ENCODE measurements around the gene TBC1D22B. TPM values are rescaled to one million over a fixed set of nuclear protein-coding genes. Genes with fewer than 3 reads are reported as not detected.
A peak's percentile ranks its signal among the peaks of the same experiment; 100 is the strongest.

The TBC1D22B gene
- total RNA-seq (2021): 12.9 and 14.3 TPM in 2 replicates
- long read RNA-seq, transcript TBC1D22B-201 (13 exons, 3,462 nt): major isoform, 56 of 90 reads
- long read RNA-seq, partial matches to known transcripts: 12 of 90 reads
- long read RNA-seq, other reads (novel, unspliced or antisense): 22 of 90 reads

DNA sequence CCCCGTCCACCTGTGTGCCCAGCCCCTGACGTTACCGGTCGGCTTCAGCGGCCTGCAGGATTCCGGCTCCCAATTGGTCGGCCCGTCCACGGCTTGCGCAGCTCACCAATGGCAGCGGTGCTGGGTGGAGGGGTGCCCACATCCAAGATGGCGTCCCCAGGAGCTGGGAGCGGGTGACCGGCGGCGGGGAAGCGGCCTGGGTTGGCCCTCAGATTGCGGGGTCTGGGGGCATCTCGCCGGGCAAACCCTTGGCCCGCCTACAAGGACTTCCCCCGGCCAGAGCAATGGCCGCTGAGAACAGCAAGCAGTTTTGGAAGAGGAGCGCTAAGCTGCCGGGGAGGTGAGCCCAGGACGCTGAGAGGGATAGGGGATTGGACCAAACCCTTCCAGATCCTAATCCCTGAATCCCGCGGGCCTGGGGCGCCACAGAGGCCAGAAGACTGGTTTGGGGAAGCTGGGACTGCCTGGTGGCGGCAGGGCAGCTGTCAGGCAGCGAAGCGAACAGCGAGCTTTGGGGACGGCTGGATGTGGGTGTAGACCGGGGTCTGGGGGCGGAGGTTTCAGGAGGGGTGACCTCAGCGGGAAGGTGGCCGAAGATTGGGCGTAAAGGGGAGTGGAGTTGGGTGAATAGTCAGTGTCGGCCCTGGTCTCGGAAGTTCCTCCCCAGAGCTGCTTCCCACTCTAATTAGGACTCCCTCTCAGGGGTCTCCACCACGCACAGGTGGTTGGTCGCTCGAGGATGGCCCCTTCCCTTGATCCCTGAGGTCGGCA, at the start of gene TBC1D22B, which contains the start of gene TMEM217:
TBC1D22B (plus strand) TSS at position 139 of the 771 bp plus-strand sequence; CDS start at position 285, 146 bp downstream.
TMEM217 (minus strand) TSS at position 511 of the 771 bp plus-strand sequence. CDS start 39,114 bp downstream, outside the sequence.
- Mint-ChIP-seq H3K36me3 (ENCODE audit: insufficient read depth in 1 of 3, low read depth in 3 of 3) (peaks cover 0 to 3% (median 2%) of the 10 kb centered on the region in 3 experiments; a peak in 3 of 7 replicates), H3K27me3 (ENCODE audit: low read depth) (peaks cover 14% of the 10 kb centered on the region), H3K4me3 (peak within 1 kb of the TSS; percentile 99), H3K9me3 (no peaks in the 10 kb centered on the region), H3K27ac (peak within 1 kb of the TSS; percentile 97 to 98 (median 98)), H3K4me1 (peaks cover 25 to 30% of the 10 kb centered on the region in 2 experiments)
- Histone ChIP-seq H3K27me3 (ENCODE audit: insufficient read depth, low read length) (no peaks in the 10 kb centered on the region), H4K8ac (replicated peaks; ENCODE audit: insufficient read length, low read depth, low read length) (no peak within 1 kb of the TSS), H2BK5ac (ENCODE audit: insufficient read length, low read length) (no peak within 1 kb of the TSS), H2BK12ac (ENCODE audit: insufficient read length, low read depth, low read length) (no peak within 1 kb of the TSS), H3T11ph (ENCODE audit: low read length) (no peak within 1 kb of the TSS), H2BK15ac (ENCODE audit: low read depth, low read length) (no peak within 1 kb of the TSS), H3K9ac (ENCODE audit: extremely low read depth, insufficient read length, low read length) (peak within 1 kb of the TSS; percentile 91), H3K79me2 (ENCODE audit: insufficient read depth, low read length) (peaks cover 11% of the 10 kb centered on the region; the same call in 1 of the 2 replicates), H4K20me1 (ENCODE audit: control insufficient read depth, insufficient read depth, insufficient read length) (no peaks in the 10 kb centered on the region), H3K18ac (ENCODE audit: insufficient read length, low read depth, low read length) (peak within 1 kb of the TSS; percentile 91), H3K23ac (ENCODE audit: insufficient read length, low read depth, low read length) (no peak within 1 kb of the TSS), H3K9me3 (ENCODE audit: control insufficient read depth, low read depth, low read length) (no peaks in the 10 kb centered on the region), H3K4ac (ENCODE audit: low read depth, low read length) (no peak within 1 kb of the TSS; the same call in 1 of the 2 replicates), H4K91ac (ENCODE audit: insufficient read length, low read depth, low read length) (no peak within 1 kb of the TSS), H3K4me1 (ENCODE audit: insufficient read depth, low read length) (no peaks in the 10 kb centered on the region), H2AFZ (ENCODE audit: low read length) (peak within 1 kb of the TSS; percentile 24), H2BK120ac (ENCODE audit: low read depth, low read length, poor library complexity, severe bottlenecking) (no peak within 1 kb of the TSS), H2AK5ac (ENCODE audit: insufficient read length, low read length) (no peak within 1 kb of the TSS), H3K56ac (ENCODE audit: insufficient read length, low read depth, low read length) (no peak within 1 kb of the TSS), H4K5ac (ENCODE audit: insufficient read length, low read depth, low read length) (no peak within 1 kb of the TSS), H3K79me1 (ENCODE audit: insufficient read depth, low read depth, low read length, poor library complexity, severe bottlenecking) (no peaks in the 10 kb centered on the region), H3K14ac (ENCODE audit: insufficient read depth, low read length) (peak within 1 kb of the TSS; percentile 89), H3K27ac (ENCODE audit: insufficient read length, low read depth, low read length) (peak within 1 kb of the TSS; percentile 30), H3K23me2 (ENCODE audit: insufficient read length, low read depth, low read length, poor library complexity, severe bottlenecking) (peaks cover 4% of the 10 kb centered on the region), H3K4me2 (ENCODE audit: insufficient read depth, insufficient read length, low read length) (peak within 1 kb of the TSS; percentile 93), H2BK20ac (ENCODE audit: low read depth, low read length, poor library complexity, severe bottlenecking) (no peak within 1 kb of the TSS)
- WGBS (ENCODE audit: extremely low coverage, insufficient read length, low lambda C conversion rate): no CpG with 5 or more reads among the region's 45 CpGs
- TF ChIP-seq CTCF (conservative IDR thresholded peaks at IDR 0.05): no peak
- peak; percentile 99 for DNase-seq
